AG04450 (cell line): ENCODE data around the gene SLC35D2. TPM values are rescaled to one million over a fixed set of nuclear protein-coding genes. Genes with fewer than 3 reads are reported as not detected.

Source experiments
- CTCF ChIA-PET: fragments of 300-600, 350-600 bp; formaldehyde crosslinking; extraction: SDS; loops from one replicate; lab custom pipeline; 2022; ENCODE audit warnings: antibody characterized with exemption, inconsistent platforms; lab: Charles Lee
- POLR2A ChIA-PET: fragments of 350-600 bp; formaldehyde crosslinking; extraction: SDS; loops from one replicate; lab custom pipeline; 2021; ENCODE audit warnings: antibody characterized with exemption, inconsistent platforms; lab: Yijun Ruan, JAX
- DNase-seq: peaks from one replicate; pipeline ENCODE4 v3.0.0-alpha.2; 2011; ENCODE audit warnings: low read depth, low spot score
- H3K27ac ChIP-seq: one replicate; pipeline ENCODE4 v1.5.1; 2012; ENCODE audit warnings: low read depth, low read length, control low read depth
- H3K27me3 ChIP-seq: one replicate; pipeline ENCODE4 v1.6.0; 2012; ENCODE audit warnings: low read length; ENCODE audit not compliant: control insufficient read depth, insufficient read depth
- H3K4me3 ChIP-seq: 2 replicates; pipeline ENCODE4 v1.5.1; 2011; ENCODE audit warnings: mild to moderate bottlenecking, low read depth, low read length, control low read depth
- H3K9me3 ChIP-seq: 2 replicates; pipeline ENCODE4 v1.5.1; 2012; ENCODE audit warnings: low read length; ENCODE audit not compliant: control insufficient read depth, insufficient read depth
- polyA plus RNA-seq: library from polyadenylated mRNA; depleted of rRNA; stranded (reverse); fragments of >200 nt; gene quantifications from 2 replicates; pipeline ENCODE4 v1.2.3, GENCODE V29; 2011
- TF ChIP-seq, protein P1 (sequence below): IDR thresholded peaks from 2 replicates; pipeline ENCODE4 v1.5.1; 2011; ENCODE audit warnings: low read depth, low read length, control low read depth, inconsistent platforms

The SLC35D2 gene
- polyA plus RNA-seq, 1 experiment, result 24.1 TPM

DNA sequence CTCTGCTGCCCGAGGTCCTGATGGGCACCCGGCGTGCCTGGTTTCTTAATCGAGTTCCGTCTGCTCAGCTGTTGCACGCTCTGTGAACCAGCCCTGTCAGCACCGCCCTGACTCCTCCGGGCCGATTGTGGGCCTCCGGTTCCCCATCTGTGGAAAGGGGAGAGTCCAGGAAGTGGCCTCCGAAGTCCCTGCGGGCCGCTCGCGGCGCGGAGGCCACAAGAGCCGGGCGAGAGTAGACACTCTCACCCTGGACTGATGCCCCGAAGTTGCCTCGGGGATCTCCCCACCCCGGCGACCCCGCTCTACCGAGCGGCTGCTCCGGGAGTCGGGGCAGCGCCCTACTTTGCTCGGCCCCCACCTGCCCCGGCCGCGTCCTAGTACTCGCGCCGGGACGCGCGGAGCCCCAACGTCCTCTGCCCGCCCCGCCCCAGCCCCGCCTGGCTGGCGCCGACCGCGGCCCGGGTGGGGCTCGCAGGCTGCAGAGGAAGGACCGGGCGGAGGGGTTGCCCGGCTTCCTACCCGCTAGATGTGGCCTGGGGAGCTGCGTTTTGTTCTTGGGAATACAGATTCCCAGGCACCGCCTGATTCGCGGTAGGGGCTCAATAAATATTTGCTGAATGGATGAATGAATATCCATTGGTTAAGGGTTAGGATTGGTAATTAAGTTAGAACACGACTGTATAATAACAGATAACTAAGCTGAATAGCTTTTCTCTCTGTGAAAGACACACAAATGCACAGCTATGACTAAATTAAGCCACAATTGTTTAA, 35.6 kb upstream of the SLC35D2 start:
- H3K27me3 ChIP-seq, result no peaks in the 10 kb centered on the region
- POLR2A ChIA-PET, result interaction anchor here (0.6 kb wide), 1 partner anchor 40 kb away, joined by 3 read pairs; no protein-coding TSS in a partner anchor
- CTCF ChIA-PET, result interaction anchor here (0.8 to 1.0 kb wide), 2 partner anchors 92 to 248 kb away, joined by 3 to 4 read pairs; no protein-coding TSS in a partner anchor
- peak overlapping the region; percentile 75 for H3K4me3 ChIP-seq
- no peaks in the 10 kb centered on the region for H3K9me3 ChIP-seq
- DNase-seq, result peak; percentile 16
- TF ChIP-seq, protein P1, sequence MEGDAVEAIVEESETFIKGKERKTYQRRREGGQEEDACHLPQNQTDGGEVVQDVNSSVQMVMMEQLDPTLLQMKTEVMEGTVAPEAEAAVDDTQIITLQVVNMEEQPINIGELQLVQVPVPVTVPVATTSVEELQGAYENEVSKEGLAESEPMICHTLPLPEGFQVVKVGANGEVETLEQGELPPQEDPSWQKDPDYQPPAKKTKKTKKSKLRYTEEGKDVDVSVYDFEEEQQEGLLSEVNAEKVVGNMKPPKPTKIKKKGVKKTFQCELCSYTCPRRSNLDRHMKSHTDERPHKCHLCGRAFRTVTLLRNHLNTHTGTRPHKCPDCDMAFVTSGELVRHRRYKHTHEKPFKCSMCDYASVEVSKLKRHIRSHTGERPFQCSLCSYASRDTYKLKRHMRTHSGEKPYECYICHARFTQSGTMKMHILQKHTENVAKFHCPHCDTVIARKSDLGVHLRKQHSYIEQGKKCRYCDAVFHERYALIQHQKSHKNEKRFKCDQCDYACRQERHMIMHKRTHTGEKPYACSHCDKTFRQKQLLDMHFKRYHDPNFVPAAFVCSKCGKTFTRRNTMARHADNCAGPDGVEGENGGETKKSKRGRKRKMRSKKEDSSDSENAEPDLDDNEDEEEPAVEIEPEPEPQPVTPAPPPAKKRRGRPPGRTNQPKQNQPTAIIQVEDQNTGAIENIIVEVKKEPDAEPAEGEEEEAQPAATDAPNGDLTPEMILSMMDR, result no peak
- peak overlapping the region; percentile 83 for H3K27ac ChIP-seq

DNA sequence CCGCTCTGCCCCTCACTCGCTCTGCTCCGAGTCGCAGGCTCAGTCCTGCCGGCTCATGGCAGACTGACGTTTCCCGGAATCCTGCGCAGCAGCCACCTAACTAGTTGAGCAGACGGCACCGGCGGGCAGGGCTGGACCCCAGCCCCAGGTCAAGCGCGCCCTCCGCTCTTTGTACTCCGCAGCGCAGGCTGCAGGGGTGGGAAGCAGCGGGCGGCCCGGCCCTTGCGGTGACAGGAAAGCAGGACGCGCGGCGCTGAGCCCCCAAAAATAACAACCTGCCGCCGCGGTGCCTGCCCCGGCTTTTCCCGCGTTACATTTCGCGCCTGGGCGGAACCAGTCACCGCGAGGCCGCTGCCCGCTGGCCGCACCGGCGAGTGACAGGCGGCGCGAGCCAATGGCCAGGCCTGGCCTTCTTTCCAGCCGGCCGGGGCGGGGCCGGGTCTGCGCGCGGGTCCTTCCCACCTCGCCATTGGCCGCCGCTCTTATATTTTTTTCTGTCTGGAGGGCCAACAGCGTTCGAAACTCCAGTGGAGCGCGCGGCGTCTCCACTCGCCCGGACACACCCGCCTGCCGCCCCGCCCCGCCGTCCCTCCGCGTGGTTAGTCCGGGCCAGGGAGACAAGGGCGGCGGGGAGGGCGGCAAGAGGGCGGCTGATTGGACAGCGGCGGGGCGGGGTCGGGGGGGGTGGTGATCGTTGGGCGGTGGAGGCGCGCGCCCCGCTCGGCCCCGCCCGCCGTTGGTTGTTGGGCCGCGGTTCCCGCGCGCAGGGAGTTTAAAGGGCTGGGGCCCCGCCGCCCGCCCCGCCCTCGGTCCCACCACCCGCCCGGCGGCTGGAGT, 34.8 kb upstream of the SLC35D2 start, which contains the start of gene ZNF367:
Gene ZNF367 (minus strand): TSS at position 288 of the 837 bp plus-strand sequence. CDS start 338 bp downstream, outside the sequence.
- no peaks in the 10 kb centered on the region for H3K27me3 ChIP-seq
- H3K4me3 ChIP-seq, result peak within 1 kb of the TSS; percentile 95
- no peaks in the 10 kb centered on the region for H3K9me3 ChIP-seq
- H3K27ac ChIP-seq, result peak within 1 kb of the TSS; percentile 83
- peak; percentile 90 for DNase-seq
- TF ChIP-seq, protein P1, result no peak
- CTCF ChIA-PET, result no interaction called here
- POLR2A ChIA-PET, result no interaction called here

DNA sequence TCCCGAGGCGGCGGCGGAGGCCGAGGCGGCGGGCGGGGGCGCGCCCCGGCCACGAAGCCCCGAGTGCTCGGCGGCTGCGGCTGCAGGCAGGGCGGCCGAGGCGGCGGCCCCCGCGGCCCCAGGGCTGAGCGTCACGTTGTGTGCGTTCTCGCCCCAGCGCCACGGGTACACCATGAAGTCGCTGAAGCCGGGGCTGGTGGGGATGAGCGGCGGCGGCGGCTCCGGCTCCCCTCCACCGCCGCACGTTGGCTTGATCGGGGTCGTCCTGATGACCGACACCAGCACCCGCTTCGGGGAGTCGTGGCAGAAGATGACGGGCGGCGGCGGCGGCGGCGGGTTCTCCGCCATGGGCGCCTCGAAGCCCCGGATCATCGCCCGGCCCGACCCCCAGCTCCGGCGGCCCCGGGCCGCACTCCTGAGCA, 34.2 kb upstream of the SLC35D2 start:
- no peak for DNase-seq

DNA sequence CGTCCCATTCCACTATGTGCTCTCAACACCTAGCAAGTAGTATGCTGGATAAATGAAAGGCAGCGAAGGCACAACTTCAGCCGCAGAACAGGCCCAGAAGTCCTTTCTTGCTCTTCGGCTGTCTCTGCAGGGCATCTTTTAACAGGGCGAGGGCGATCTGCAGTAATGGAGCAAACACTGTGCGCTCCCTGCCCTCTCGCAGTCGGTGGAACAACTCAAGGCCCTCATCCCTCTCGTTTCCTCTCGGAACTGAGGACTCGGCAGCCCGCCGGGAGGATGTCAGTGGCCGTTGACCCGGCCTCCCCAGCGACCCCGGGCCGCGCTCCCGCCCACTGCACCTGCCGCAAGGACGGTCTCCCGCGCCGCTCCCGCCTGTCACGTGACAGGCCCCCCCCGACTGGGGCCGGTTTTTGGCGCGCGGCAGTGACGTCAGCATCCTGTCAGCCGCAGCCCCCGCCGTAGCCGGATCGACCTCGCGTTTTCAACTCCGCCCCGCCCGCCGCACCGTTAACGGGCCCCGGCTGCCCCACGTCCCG, 33.6 kb upstream of the SLC35D2 start:
- CTCF ChIA-PET, result interaction anchor here (0.5 kb wide), 1 partner anchor 10 kb away, joined by 3 read pairs; no protein-coding TSS in a partner anchor
- TF ChIP-seq, protein P1, result peak; percentile 25
- no peaks in the 10 kb centered on the region for H3K9me3 ChIP-seq

More for the DNA sequence above, 34.2 kb upstream of the SLC35D2 start:
- ChIA-PET CTCF (no interaction called here), POLR2A (no interaction called here)
- H3K27me3 ChIP-seq, result no peaks in the 10 kb centered on the region
- TF ChIP-seq, protein P1, result no peak
- peak overlapping the region; percentile 95 for H3K4me3 ChIP-seq
- no peaks in the 10 kb centered on the region for H3K9me3 ChIP-seq
- H3K27ac ChIP-seq, result peak overlapping the region; percentile 31

More for the DNA sequence above, 33.6 kb upstream of the SLC35D2 start:
- Histone ChIP-seq H3K4me3 (peak overlapping the region; percentile 95), H3K27ac (peak overlapping the region; percentile 33), H3K27me3 (no peaks in the 10 kb centered on the region)
- peak; percentile 30 for DNase-seq
- POLR2A ChIA-PET, result interaction anchor here (0.5 kb wide), 2 partner anchors 26 to 61 kb away, joined by 3 to 11 read pairs; no protein-coding TSS in a partner anchor
